DOHH2 (cell line): ENCODE data around the gene COL4A1.

ENCODE experiments used
- H3F3A ChIP-seq: fragments of 200-600 bp; sonication (generic), shearing (Covaris generic); 2 replicates; pipeline ENCODE4 v1.6.0; 2016; ENCODE audit warnings: antibody characterized with exemption, mild to moderate bottlenecking; ENCODE audit not compliant: control insufficient read depth, insufficient read depth
- H3K27ac ChIP-seq: fragments of 200-600 bp; sonication (generic); 2 replicates; pipeline ENCODE4 v1.5.1; 2014; ENCODE audit warnings: low read depth, mild to moderate bottlenecking, low read length, moderate library complexity
- H3K27me3 ChIP-seq: fragments of 200-600 bp; sonication (generic); 2 replicates; pipeline ENCODE4 v1.6.1; 2014; ENCODE audit warnings: mild to moderate bottlenecking, low read length, mixed read lengths; ENCODE audit not compliant: control insufficient read depth
- H3K36me3 ChIP-seq: fragments of 200-600 bp; sonication (generic); 2 replicates; pipeline ENCODE4 v1.6.1; 2014; ENCODE audit warnings: mild to moderate bottlenecking, low read length, moderate library complexity, mixed read lengths; ENCODE audit not compliant: control insufficient read depth
- H3K4me1 ChIP-seq: fragments of 200-600 bp; sonication (generic); 2 replicates; pipeline ENCODE4 v1.6.1; 2014; ENCODE audit warnings: mild to moderate bottlenecking, low read length, mixed read lengths; ENCODE audit not compliant: control insufficient read depth
- H3K4me2 ChIP-seq: fragments of 200-600 bp; sonication (generic); 2 replicates; pipeline ENCODE4 v1.6.0; 2014; ENCODE audit warnings: mild to moderate bottlenecking, low read length, moderate library complexity
- H3K4me3 ChIP-seq: fragments of 200-600 bp; sonication (generic); 2 replicates; pipeline ENCODE4 v1.5.1; 2014; ENCODE audit warnings: mild to moderate bottlenecking, low read length, mixed read lengths
- H3K79me2 ChIP-seq: fragments of 200-600 bp; sonication (generic); 2 replicates; pipeline ENCODE4 v1.6.1; 2014; ENCODE audit warnings: mild to moderate bottlenecking, low read length, mixed read lengths; ENCODE audit not compliant: control insufficient read depth
- H3K9me2 ChIP-seq: fragments of 200-600 bp; sonication (generic); replicated peaks from 2 replicates; pipeline ENCODE4 v1.6.1; 2014; ENCODE audit warnings: mild to moderate bottlenecking, low read length, mixed read lengths; ENCODE audit not compliant: control insufficient read depth
- H3K9me3 ChIP-seq: fragments of 200-600 bp; sonication (generic); 2 replicates; pipeline ENCODE4 v1.6.1; 2014; ENCODE audit warnings: antibody characterized with exemption, low read length, mixed read lengths; ENCODE audit not compliant: control insufficient read depth, insufficient read depth
- H4K20me1 ChIP-seq: fragments of 200-600 bp; sonication (generic); 2 replicates; pipeline ENCODE4 v1.6.0; 2014; ENCODE audit warnings: low read depth, mild to moderate bottlenecking, antibody characterized with exemption, low read length, moderate library complexity; ENCODE audit not compliant: control insufficient read depth, insufficient read depth
- EZH2phosphoT487 ChIP-seq: fragments of 200-600 bp; sonication (generic); IDR thresholded peaks from 2 replicates; pipeline ENCODE4 v1.6.1; 2017; ENCODE audit warnings: borderline replicate concordance, mild to moderate bottlenecking, antibody characterized with exemption, low read length, moderate library complexity, mixed read lengths
- TF ChIP-seq, protein P1 (sequence below): fragments of 200-600 bp; sonication (generic); IDR thresholded peaks from one replicate; pipeline ENCODE4 v1.5.1; 2014; ENCODE audit warnings: antibody characterized with exemption, mild to moderate bottlenecking, low read depth, low read length; ENCODE audit not compliant: poor library complexity, severe bottlenecking

The COL4A1 gene

DNA sequence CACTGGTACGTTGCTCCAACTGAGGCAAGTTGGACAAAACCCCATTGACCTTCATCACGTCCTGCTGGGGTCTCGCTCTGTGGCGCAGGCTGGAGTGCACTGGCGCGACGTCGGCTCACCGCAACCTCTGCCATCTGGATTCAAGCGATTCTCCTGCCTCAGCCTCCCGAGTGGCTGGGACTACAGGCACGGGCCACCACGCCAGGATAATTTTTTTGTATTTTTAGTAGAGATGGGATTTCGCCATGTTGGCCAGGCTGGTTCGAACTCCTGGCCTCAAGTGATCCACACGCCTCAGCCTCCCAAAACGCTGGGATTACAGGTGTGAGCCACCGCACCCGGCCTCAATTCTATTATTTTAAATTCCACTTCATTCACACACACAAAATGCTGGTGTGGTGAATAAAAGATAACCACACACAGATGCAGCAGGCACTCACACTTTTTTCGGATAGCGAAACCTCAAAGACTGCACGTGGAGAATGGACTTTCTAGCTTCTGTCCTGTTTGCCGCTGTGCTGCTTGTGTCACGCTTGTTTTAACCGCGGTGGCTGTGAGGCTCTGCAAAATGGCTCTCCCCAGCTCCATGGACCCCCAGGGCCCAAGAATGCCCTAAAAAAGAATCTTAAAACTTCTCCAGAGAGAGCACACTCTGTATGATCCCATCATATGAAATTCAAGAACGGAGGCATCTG, 58.4 kb downstream of the COL4A1 start:
- Histone ChIP-seq H3K36me3 (no peaks in the 10 kb centered on the region), H3K27ac (no peak overlapping the region), H3K79me2 (no peaks in the 10 kb centered on the region), H3K9me2 (no peaks in the 10 kb centered on the region), H3K4me2 (no peak overlapping the region), H3K4me1 (no peaks in the 10 kb centered on the region), H3F3A (no peaks in the 10 kb centered on the region), H3K4me3 (no peak overlapping the region), H3K27me3 (no peaks in the 10 kb centered on the region), H4K20me1 (no peaks in the 10 kb centered on the region), H3K9me3 (no peaks in the 10 kb centered on the region)
- TF ChIP-seq EZH2phosphoT487, result no peak
- TF ChIP-seq, protein P1, sequence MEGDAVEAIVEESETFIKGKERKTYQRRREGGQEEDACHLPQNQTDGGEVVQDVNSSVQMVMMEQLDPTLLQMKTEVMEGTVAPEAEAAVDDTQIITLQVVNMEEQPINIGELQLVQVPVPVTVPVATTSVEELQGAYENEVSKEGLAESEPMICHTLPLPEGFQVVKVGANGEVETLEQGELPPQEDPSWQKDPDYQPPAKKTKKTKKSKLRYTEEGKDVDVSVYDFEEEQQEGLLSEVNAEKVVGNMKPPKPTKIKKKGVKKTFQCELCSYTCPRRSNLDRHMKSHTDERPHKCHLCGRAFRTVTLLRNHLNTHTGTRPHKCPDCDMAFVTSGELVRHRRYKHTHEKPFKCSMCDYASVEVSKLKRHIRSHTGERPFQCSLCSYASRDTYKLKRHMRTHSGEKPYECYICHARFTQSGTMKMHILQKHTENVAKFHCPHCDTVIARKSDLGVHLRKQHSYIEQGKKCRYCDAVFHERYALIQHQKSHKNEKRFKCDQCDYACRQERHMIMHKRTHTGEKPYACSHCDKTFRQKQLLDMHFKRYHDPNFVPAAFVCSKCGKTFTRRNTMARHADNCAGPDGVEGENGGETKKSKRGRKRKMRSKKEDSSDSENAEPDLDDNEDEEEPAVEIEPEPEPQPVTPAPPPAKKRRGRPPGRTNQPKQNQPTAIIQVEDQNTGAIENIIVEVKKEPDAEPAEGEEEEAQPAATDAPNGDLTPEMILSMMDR, result no peak

DNA sequence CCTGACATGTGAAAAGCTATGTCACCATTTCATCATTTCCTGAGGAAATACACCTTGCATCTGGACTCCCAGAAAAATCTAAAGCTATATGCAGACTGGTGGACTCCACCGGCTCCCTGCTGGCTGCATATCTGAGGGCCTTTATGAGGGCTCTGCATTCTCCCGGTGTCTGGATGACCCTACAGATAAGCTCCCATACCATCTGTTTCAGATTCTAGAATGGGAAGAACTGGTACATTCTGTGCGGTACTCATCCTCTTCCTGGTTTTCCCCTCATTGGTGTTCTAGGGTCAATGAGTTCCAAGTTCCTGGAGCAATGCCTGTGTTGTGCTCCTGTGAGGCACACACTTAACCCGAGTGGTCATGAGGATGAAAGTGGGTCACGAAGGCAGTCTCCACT, 60.4 kb downstream of the COL4A1 start:
- no peaks in the 10 kb centered on the region for H3K36me3 ChIP-seq
- no peaks in the 10 kb centered on the region for H3K27me3 ChIP-seq
- H3K9me2 ChIP-seq, result no peaks in the 10 kb centered on the region
- no peak for TF ChIP-seq EZH2phosphoT487
- TF ChIP-seq, protein P1, result no peak
- no peak overlapping the region for H3K4me2 ChIP-seq
- H3K4me1 ChIP-seq, result no peaks in the 10 kb centered on the region
- H3K79me2 ChIP-seq, result no peaks in the 10 kb centered on the region
- H3K4me3 ChIP-seq, result no peak overlapping the region
- no peaks in the 10 kb centered on the region for H3F3A ChIP-seq
- H3K9me3 ChIP-seq, result no peaks in the 10 kb centered on the region
- no peak overlapping the region for H3K27ac ChIP-seq
- no peaks in the 10 kb centered on the region for H4K20me1 ChIP-seq

DNA sequence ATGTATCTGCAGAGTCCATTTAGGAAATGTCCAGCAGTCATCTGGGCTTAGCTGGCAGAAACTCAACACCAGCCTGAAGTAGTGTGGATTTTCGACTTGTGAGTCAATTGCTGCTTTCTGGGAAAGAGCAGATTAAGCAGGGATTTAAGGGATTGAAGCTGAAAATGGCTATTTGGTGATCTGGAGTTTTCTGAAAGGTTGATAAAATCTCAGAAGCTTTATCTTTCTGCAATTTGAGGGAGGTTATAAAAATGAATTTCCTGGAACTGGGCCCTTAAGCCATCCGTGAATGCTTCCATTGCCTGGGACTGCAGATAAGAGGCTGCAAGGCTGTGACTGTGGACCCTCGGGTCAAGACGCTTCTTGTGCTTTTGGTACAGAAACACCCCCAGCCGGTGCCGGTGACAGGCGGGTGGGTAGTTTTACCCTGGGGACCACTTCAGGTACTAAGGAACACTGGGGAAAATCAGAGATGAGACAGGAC, 61.5 kb downstream of the COL4A1 start:
- H3K9me2 ChIP-seq, result no peaks in the 10 kb centered on the region
- no peaks in the 10 kb centered on the region for H3K36me3 ChIP-seq
- H3K27ac ChIP-seq, result no peak overlapping the region
- no peaks in the 10 kb centered on the region for H3K79me2 ChIP-seq
- H3K4me1 ChIP-seq, result no peaks in the 10 kb centered on the region
- H4K20me1 ChIP-seq, result no peaks in the 10 kb centered on the region
- TF ChIP-seq, protein P1, result no peak
- no peak for TF ChIP-seq EZH2phosphoT487
- H3K27me3 ChIP-seq, result no peaks in the 10 kb centered on the region
- no peak overlapping the region for H3K4me3 ChIP-seq
- no peak overlapping the region for H3K4me2 ChIP-seq
- no peaks in the 10 kb centered on the region for H3F3A ChIP-seq
- no peaks in the 10 kb centered on the region for H3K9me3 ChIP-seq
